OCI-LY7 (cell line): ENCODE results near the gene BCL7A.

Experiments used
- EZH2phosphoT487 ChIP-seq: fragments of 200-600 bp; sonication (generic); IDR thresholded peaks from 2 replicates; pipeline ENCODE4 v1.6.1; 2018; ENCODE audit warnings: low read depth, borderline replicate concordance, mild to moderate bottlenecking, mixed run types, antibody characterized with exemption, low read length, moderate library complexity, mixed read lengths
- TF ChIP-seq, protein P1 (sequence below): fragments of 200-600 bp; sonication (generic); conservative IDR thresholded peaks from 2 replicates; pipeline ENCODE4 v1.5.1; 2014; ENCODE audit warnings: mild to moderate bottlenecking, antibody characterized with exemption, low read length, moderate library complexity, mixed read lengths

DNA sequence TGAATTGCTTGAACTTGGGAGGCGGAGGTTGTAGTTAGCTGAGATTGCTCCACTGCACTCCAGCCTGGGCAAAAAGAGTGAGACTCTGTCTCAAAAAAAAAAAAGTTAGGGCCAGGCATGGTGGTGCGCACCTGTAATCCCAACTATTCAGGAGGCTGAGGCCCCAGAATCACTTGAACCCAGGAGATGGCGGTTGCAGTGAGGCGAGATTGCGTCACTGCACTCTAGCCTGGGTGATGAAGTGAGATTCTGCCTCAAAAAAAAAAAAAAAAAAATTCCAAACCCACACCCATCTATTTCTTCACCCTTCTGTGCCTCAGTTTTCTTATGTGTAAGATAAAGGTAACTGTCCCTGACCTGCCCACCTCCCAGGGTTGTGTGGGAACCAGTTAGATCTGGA is 45.9 kb downstream of the BCL7A start:
- TF ChIP-seq, protein P1, sequence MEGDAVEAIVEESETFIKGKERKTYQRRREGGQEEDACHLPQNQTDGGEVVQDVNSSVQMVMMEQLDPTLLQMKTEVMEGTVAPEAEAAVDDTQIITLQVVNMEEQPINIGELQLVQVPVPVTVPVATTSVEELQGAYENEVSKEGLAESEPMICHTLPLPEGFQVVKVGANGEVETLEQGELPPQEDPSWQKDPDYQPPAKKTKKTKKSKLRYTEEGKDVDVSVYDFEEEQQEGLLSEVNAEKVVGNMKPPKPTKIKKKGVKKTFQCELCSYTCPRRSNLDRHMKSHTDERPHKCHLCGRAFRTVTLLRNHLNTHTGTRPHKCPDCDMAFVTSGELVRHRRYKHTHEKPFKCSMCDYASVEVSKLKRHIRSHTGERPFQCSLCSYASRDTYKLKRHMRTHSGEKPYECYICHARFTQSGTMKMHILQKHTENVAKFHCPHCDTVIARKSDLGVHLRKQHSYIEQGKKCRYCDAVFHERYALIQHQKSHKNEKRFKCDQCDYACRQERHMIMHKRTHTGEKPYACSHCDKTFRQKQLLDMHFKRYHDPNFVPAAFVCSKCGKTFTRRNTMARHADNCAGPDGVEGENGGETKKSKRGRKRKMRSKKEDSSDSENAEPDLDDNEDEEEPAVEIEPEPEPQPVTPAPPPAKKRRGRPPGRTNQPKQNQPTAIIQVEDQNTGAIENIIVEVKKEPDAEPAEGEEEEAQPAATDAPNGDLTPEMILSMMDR, result no peak
- TF ChIP-seq EZH2phosphoT487, result no peak
